GM04504 (cell line): Measurements from ENCODE around the gene KIZ.

ENCODE experiments used
- DNase-seq: peaks from one replicate; pipeline ENCODE4 v3.0.0-alpha.2; 2012; ENCODE audit warnings: low read depth

Gene KIZ

DNA sequence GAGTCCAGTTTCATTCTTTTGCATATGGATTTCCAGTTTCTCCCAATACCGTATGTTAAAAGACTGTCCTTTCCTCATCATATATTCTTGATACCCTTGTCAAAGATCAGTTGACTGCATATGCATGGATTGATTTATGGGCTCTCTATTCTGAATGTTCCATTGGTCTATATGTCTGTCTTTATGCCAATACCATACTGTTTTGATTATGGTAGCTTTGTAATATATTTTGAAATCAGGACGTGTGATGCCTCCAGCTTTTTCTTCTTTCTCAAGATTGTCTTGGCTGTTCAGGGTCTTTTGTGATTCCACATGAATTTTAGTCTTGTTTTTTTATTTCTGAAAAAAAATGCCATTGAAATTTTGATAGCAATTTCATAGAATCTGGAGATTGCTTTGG is 51.9 kb downstream of the KIZ start:
- no peak for DNase-seq

DNA sequence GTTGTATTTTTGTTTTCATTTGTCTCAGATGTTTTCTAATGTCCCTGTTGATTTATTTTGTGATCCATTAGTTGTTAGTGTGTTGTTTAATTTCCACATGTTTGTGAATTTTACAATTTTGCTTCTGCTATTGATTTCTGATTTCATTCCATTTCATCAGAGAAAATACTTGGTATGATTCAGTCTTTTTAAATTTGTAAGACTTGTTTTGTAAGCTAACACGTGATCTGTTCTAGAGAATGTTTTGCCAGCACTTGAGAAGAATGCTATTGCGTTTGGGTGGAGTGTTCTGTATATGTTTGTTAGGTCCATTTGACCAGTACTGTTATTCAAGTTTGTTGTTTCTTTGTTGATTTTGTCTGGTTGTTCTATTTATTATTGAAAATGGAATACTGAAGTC is 53.9 kb downstream of the KIZ start:
- no peak for DNase-seq

DNA sequence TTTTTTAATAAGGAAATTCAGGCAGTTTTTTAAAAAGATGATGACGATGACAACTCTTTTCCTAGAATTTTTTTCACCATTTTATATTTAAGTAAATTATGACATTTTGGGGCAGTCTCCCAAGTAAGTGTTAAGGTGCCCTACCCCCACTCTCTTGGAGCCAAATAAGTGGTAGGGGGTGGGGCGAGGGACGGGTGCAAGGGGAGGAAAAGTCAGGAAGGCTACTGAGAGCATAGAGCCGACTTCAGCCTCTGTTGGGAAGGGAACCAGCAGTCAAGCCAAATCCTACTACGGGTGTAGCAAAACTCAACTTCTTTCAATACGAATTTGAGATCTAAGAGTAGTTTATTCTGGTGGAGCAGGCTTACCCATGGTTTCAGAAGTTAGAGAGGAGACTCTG is 54.4 kb downstream of the KIZ start:
- DNase-seq, result no peak

DNA sequence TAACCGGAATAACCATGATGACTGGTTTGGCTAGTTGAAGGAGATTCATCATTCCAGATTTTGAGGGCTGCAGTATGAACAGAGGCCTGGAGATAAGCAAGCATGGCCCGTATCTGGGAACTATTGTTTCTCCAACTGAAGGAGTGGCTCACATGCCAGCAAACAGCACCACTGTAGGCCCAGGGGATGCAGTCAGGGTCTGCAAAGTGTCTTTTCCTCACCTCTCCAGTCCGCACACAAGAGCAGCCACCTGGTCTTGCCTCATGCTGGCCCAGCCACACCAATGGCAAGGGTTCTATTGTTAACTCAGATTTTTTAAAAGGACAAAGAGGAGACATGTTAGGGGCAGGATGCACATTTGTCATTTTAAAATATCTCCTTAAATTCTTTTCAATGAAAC is 55.1 kb downstream of the KIZ start:
- no peak for DNase-seq

DNA sequence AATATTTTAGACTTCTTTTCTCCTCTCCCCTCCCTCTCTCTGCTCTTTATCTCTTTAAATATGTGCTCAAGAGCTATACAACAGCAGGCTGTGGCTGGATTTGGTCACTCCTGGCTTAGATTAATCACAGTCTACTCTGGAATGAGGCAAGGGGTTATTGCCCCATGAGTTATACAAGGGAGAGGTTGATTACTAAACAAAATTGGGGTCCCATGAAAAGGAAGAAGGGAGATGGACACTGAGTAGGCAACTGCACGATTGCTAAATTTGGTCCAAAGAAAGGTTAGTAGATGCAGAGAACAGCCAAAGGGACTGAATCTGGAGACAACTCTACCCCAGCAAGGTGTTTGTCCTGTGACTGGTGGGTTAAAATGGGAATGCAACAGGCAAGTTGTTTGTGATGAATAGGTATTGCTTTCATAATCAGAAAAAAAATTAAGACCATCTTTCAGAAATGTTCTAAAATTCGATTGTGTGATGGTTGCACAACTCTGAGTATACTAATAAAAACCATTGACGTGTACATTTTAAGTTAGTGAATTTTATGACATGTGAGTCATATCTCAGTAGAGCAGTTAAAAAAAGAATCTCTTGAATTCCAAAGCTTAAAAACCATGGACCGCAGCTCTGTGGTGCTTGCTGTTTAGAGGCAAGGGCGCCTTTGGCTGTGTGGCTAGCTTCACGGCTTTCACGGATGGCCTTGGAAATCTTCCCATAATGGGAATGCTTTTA is 57.1 kb downstream of the KIZ start:
- DNase-seq, result peak; percentile 94

DNA sequence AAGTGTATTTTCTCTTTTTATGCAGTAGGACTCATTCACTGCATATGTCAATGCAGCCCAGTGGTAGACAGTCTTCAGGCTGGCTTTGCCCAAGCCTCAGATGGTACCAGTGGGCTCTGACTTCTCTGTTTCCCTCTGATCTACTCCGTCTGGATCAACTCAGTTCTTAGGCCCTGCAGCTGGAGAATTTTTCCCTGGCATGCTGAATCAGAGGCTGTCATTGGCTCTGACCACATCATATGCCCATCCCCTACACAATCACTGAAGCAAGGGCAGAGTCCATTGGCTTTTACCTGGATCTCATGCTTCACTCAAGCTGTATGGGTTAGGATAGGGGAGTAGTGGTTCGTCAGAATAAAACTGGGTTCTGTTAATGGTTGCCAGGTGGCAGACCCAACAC is 57.8 kb downstream of the KIZ start:
- DNase-seq, result peak; percentile 23

DNA sequence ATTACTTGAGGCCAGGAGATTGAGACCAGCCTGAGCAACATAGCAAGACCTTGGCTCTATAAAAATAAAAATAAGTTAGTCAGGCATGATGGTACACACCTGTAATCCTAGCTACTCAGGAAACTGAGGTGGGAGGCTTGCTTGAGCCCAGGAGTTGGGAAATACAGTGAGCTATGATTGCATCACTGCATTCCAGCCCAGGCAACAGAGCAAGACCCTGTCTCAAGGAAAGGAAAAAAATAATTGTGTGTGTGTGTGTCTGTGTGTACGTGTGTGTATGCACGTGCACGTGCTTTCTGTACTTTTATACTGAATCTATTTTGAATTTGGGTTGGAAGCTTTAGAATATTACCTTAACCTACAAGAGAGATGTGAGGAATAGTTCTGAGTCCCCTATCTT is 58.9 kb downstream of the KIZ start:
- no peak for DNase-seq

DNA sequence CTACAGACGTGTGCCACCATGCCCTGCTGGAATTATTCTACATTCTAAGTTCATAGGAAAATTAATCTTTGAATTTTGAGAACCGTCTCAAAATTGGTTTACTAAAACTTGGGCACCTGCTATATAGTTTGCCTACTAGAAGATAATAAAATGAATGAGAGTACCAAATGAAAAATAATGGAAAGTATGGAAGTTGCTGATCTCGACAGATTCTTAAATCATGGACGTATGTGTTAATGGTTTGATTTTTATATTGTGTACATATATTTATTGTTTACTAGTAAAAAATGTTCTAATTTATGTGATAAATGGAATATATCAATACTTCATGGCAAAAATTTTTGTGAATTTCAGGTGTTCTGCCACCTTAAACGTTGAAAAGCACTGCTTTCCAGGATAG is 60.0 kb downstream of the KIZ start:
- no peak for DNase-seq

DNA sequence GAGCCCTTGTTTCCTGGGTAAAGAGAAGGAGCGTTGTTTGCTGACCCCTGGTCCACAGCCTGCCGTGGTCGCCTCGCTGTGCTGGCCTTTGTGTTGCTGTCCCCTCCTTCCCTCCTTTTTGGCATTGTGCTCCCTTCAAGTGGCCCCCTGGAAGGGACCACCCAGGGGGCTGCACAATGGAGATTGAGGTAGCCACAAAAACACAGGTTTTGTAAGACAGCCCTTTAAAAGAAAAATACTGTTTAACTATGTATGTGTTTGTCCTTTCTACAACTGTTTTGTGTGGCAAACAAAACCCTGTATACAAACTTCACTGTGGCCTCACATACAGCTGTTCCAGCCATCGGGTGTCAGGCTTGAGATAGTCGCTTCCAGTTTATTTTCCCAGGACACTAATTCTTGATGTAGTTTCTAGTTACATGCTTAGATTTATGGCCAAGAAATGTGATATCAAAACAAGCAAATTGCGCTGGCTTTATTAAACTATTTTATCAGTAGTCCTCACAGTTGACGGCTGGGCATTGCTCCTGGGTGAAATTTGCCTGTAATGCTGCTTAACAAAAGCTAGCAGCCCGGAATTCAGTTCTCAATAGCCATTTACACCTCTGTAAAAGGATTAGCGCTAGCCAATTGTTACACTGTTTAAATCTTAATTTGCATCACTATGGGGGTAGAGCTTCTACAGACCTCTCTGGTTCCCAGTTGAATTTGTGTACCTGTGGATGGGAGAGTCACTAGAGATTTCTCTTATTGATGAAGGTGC is 64.1 kb downstream of the KIZ start:
- DNase-seq, result no peak

DNA sequence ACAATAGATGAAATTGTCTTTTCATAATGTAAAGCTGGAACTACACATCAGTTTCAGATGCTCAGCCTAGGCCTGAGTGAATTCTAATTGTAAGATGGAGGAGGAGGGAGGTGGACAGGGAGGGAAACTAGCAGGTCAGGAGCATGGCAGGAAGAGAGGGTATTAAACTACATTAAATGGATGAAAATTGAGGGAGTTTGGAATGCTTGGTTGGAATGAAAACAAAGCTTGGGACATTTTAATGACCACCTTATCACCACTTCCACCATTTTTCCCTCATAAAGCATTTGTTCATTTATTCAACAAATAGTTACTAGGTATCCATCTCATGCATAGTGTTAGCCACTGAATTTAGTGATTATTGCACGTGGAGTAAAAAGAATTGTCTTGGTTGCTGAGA is 65.0 kb downstream of the KIZ start:
- no peak for DNase-seq

DNA sequence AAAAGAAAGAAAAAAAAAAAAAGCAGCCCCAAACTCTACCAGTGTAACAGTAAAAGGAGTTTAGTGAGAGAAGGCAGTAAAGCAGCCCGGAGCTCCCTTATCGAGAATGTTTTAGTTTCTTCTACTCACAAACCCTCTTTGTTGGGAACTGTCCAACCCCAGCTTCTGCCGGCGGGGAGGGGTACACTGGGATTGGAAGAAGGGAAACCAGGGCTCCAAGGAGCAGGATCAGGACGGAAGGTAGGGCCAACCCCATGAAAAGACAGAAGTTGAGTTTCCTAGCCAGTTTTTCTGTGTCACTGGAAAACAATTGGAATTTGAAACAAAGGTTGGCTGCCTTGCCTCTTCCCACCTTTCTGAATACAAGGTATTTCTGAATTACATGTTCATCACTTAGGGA is 66.0 kb downstream of the KIZ start:
- no peak for DNase-seq

DNA sequence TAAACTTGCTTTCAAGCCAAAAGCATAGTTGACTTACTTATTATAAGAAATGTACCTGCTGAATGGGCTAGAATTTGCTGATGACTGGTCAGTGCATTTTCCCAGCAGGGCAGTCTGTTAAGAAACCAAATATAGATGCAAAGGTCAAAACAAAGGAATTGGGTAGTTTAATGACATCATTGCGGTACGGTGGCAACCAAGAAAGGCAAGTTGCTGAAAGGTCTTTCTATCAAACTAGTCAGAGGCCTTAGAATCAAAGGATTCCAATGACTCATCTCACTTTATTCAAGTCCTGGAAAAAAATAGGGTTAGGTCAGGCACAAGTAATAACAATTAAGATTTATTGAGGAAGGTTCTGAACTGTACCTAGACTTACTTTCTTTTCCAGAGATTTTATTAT is 76.4 kb downstream of the KIZ start:
- DNase-seq, result peak; percentile 16

DNA sequence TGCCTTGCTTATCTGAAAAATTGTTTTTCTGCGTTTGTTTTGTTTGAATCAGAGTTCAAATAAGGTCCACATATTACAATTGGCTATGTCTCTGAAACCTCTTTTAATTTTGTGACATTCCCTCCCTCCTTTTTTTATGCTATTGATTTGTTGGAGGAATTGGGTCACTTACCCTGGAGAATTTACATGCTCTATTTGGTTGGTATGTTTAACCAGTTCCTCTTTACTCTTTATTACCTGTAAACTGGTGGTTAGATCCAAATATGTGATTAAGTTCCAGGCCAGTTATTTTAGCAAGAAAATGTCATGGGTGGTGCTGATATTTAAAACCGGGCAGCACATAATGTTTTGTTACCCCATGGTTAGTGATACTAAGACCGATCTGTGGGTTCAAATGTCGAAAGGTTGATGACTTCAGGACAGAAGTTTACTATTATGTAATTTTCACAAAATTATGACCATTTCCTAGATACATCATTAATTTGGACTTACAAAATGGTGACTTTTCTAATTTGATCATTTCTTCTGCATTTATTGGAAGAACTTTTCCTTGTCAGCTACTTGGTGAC is 77.3 kb downstream of the KIZ start:
- no peak for DNase-seq

DNA sequence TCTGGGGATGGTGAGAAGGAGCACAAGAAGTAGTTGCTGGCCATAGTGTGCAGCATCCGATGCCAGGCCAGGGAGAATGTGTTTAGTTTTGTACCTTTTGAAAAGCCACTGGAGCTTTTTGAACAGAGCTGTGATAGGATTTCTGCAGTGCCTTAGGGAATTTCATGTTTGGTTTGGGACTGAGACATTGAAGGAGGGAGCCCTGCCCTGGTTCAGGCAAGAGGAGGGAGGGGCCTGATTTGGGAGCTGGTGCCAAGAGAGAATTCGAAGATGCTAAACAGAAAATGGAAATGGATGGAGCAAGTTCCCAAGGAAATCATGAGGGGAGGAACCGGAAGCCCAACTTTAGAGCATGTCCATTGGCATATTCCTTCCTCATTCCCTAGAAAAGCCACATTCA is 80.7 kb downstream of the KIZ start:
- no peak for DNase-seq

DNA sequence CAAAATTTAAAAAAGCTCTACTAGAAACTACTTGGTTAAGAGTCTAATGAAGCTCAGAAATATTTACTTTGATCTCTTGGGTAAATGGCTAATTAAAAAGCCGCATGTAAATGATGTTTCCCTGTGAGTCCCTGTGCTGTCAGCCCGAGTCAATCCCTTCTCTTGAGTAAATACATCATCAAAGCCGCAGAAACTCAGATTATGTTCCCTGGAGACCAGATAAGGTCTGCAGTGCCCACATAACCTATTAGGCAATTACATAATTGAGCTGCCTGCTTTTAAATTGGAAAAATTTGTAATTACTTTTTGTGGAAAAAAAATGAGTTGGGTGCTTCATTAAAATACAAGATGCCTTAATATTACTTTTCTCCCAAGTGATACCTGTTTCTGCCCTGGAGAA is 83.1 kb downstream of the KIZ start:
- no peak for DNase-seq

DNA sequence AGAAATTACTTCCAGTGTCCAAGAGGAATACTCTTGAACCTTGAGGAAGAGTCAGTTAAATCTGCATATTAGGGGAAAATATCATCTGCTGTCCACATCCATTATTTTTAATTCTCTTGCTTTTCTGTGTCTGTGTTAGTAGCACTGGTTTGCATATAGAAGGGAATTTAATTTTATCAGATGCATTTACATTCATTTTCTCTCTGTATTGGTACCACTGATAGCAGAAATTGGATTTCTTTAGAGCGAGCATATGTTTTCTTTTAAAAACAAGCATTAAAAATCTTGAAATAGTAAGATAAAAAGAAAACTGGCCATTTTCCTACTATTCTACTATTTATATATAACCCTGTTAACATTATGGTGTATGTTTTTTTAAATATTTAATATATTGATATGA is 83.8 kb downstream of the KIZ start:
- DNase-seq, result no peak

DNA sequence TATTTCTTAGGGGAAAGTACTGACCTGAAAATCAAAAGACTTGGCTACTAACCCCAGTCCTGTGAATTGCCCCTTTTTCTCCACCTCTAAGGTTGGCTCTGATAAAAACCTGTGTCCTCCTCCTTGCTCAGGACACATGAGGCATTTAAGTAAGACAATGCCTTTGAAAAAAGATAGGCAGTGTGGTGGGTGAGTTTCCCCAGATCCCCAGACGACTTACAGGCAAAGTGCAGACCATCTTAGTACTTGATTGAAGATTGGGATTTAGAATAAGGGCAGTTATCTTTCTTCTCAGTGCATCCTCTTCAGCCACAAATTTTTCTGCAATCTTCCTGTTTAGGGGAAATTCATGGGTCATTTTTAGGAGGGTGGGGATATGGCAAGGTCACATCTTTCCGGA is 87.8 kb downstream of the KIZ start:
- DNase-seq, result no peak

DNA sequence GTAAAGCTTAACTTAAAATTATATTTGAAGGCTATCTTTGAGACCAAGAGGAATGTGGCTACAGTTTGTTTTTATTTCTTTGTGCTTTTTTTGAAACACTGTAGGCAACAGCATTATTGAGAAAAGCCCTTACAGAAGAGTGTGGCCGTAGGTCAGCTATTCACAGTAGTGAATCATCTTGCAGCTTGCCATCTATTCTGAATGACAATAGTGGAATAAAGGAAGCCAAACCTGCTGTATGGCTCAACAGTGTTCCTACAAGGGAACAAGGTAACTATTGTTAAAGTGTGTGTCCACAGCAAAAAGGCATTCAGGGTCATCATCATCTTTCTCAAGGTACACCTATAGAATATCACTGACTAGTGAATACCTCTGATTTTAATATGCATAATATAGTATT is 88.5 kb downstream of the KIZ start:
- no peak for DNase-seq

DNA sequence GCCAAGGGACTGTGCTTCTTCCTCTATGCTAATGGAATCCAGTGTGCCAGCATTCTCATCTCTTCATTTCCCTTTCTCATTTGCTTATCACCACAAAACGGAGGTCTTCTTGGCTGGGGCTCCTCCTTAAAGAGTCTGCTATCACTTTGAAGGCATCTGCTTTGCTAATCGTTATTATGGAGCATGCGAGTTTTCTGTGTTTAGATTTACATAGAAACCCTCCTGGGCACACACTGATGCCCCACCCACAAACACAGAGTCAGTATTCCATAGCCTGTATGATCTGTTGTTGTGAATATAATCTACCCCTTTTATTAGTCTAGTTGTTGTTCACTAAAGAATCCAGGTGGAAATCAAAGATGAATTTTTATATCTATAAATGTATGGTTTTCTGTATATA is 93.8 kb downstream of the KIZ start:
- DNase-seq, result no peak

DNA sequence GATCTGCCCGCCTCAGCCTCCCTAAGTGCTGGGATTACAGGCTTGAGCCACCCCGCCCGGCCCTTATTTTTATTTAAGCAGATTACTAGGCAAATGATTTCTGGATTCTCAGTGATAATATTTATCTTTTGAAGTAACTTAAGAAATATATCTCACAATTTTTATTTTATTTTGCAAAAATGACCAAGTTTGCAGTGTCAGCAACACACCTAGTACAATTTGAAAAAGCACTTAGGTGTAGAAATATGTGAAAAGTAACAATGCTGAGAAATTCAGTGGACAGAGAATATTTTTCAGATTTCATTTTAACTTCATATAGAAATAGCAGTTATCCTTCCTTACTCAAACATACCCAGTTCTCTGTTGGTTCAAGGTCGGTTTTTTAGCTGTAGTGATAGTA is 98.3 kb downstream of the KIZ start:
- DNase-seq, result no peak

DNA sequence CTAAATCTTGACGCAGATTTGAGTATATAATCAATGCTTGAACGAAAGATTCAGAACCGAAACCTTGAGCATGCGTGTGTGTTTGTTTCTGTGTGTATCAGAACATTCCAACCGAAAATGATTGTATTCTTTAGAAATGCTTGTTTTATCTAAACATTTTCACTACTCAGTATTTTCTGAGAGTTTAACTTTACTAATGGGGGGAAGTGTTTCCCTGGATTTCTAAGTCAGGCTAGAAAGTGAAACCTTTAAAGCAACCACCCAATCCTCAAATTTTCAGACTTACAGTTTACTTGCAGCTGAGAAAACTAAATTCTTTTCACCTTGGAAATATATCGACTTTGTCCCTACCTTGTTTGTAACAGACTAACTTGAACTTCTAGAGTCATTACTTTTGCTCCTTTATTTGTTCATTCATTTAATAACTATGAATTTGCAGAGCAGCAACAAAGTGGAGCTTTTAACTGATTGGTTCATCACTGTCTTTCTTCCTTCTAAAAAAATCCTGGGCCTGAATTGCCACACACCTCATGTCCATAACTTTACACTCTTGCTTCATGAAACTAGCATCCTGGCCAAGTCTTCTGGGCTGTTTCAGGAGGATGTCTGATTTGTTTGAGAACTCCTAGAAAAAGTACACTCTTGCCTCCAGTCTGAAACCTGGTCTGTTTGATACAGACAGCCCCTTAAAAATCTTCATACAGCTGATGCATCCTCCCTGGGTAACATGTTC is 99.5 kb downstream of the KIZ start:
- DNase-seq, result no peak

DNA sequence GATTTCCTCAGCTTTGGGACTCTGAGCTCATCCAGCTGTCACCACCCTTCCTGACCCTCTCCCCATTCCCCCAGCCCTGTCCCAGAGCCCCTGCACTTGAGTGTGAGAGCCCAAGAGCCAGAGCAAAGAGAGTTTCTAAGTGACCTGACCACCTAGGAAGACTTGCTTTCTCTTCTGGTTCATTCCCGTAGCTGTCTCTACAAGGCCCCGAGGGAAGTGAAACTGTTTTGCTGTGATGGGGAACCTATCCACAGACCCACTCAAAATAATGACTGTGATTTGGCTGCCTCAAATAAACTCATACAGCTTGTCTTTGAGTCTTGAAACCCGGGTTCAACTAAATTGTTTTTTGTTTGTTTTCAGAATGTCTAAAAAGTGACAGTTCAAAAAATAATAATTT is 102.6 kb downstream of the KIZ start:
- no peak for DNase-seq

DNA sequence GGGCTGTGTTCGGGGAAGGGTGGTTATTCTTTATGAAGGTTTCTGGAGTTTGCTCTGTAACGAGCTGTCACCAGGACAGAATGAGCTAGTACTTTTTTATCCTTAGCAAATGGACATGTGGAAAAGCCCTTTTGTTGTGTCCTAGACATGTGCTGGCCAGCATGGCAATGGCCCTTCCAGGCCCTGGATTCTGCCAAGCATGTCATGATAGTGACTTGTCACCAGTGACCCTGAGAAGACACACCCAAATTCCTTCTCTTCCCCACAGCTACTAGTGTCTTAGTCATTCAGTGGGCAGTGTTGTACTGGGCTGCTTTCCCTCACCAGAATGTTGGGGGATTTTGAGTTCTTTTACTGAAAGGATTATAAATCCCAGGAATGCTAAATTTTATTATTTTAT is 103.3 kb downstream of the KIZ start:
- peak; percentile 9 for DNase-seq
